NOMO-1 (cell line): ENCODE measurements around the gene SKIL.
"Not testable (repeated sequence)": the region's sequence is repeated elsewhere in the genome, so short reads cannot be mapped to it uniquely, and the experiment has no call there.

Source experiments
- DNase-seq, 2 experiments: peaks; one replicate each; lab custom pipeline; 2025; ENCODE audit not compliant: unreplicated experiment in 2 of 2; lab: John Stamatoyannopoulos, UW

The SKIL gene

GRCh38 chr3:170357176-170358041 lies at the start of gene SKIL:
Gene SKIL (plus strand): TSS chr3:170357715. CDS start chr3:170360332, 2,617 bp downstream.
- peak; percentile 97 to 99 for DNase-seq

GRCh38 chr3:170309046-170309445 lies 48.5 kb upstream of the SKIL start:
- peak in 1 of 2 experiments; percentile 18 for DNase-seq

GRCh38 chr3:170317954-170318353 lies 39.6 kb upstream of the SKIL start:
- no peak for DNase-seq

GRCh38 chr3:170320461-170321121 lies 36.9 kb upstream of the SKIL start:
- DNase-seq: no peak

GRCh38 chr3:170321321-170322034 lies 36.0 kb upstream of the SKIL start:
- peak; percentile 11 to 69 for DNase-seq

GRCh38 chr3:170322566-170323269 lies 34.8 kb upstream of the SKIL start:
- no peak for DNase-seq

GRCh38 chr3:170323331-170323730 lies 34.2 kb upstream of the SKIL start:
- no peak for DNase-seq

- DNase-seq: no peak
Measured at GRCh38 chr3:170324962-170325361, 32.6 kb upstream of the SKIL start.

GRCh38 chr3:170327040-170327808 lies 30.3 kb upstream of the SKIL start:
- DNase-seq: no peak

GRCh38 chr3:170327868-170328548 lies 29.5 kb upstream of the SKIL start:
- DNase-seq: not testable (repeated sequence)

- DNase-seq: no peak
Measured at GRCh38 chr3:170330366-170330765, 27.1 kb upstream of the SKIL start.

GRCh38 chr3:170331143-170331542 lies 26.4 kb upstream of the SKIL start:
- DNase-seq: no peak

GRCh38 chr3:170337420-170337819 lies 20.1 kb upstream of the SKIL start:
- no peak for DNase-seq

GRCh38 chr3:170338690-170339340 lies 18.7 kb upstream of the SKIL start:
- no peak for DNase-seq

- not testable (repeated sequence) for DNase-seq
Measured at GRCh38 chr3:170342273-170342672, 15.2 kb upstream of the SKIL start.

GRCh38 chr3:170343859-170344258 lies 13.7 kb upstream of the SKIL start:
- not testable (repeated sequence) for DNase-seq

- DNase-seq: peak in 1 of 2 experiments; percentile 23
Measured at GRCh38 chr3:170344971-170345370, 12.5 kb upstream of the SKIL start.

GRCh38 chr3:170346481-170347392 lies 10.8 kb upstream of the SKIL start:
- no peak for DNase-seq
